Trophoblast cell (in vitro differentiated cells and primary cell): ENCODE results near the gene PRKN.

Experiments
- DNase-seq, 2 donors: peaks; one replicate each; pipeline ENCODE4 v3.0.0-alpha.2; 2016
- H2AFZ ChIP-seq: 2 replicates; pipeline ENCODE4 v1.6.1; 2013; ENCODE audit warnings: low read length, moderate library complexity, mild to moderate bottlenecking; ENCODE audit not compliant: insufficient read depth, poor library complexity
- H2AK5ac ChIP-seq: 2 replicates; pipeline ENCODE4 v1.6.1; 2013; ENCODE audit warnings: mild to moderate bottlenecking, low read length
- H2BK120ac ChIP-seq: 2 replicates; pipeline ENCODE4 v1.6.1; 2013; ENCODE audit warnings: low read length, mild to moderate bottlenecking, moderate library complexity; ENCODE audit not compliant: insufficient read depth, poor library complexity
- H2BK12ac ChIP-seq: 2 replicates; pipeline ENCODE4 v1.6.1; 2013; ENCODE audit warnings: mild to moderate bottlenecking, low read length, moderate library complexity
- H2BK5ac ChIP-seq: 2 replicates; pipeline ENCODE4 v1.6.1; 2013; ENCODE audit warnings: low read length, low read depth, moderate library complexity, mild to moderate bottlenecking; ENCODE audit not compliant: poor library complexity
- H3K14ac ChIP-seq: 2 replicates; pipeline ENCODE4 v1.6.1; 2013; ENCODE audit warnings: mild to moderate bottlenecking, low read length
- H3K18ac ChIP-seq: 2 replicates; pipeline ENCODE4 v1.6.1; 2013; ENCODE audit warnings: mild to moderate bottlenecking, low read length
- H3K23ac ChIP-seq: 2 replicates; pipeline ENCODE4 v1.6.1; 2013; ENCODE audit warnings: low read length
- H3K27ac ChIP-seq: 2 replicates; pipeline ENCODE4 v1.5.1; 2013; ENCODE audit warnings: low read depth, mild to moderate bottlenecking, inconsistent platforms, low read length, moderate library complexity
- H3K27me3 ChIP-seq: 2 replicates; pipeline ENCODE4 v1.6.1; 2013; ENCODE audit warnings: inconsistent platforms, mild to moderate bottlenecking, low read length, moderate library complexity; ENCODE audit not compliant: insufficient read depth
- H3K36me3 ChIP-seq, 2 experiments: 1 replicate in 1 of 2; 2 replicates in 1 of 2; pipeline ENCODE4 v1.6.1; 2013; ENCODE audit warnings: low read length in 2 of 2, mild to moderate bottlenecking in 2 of 2, moderate library complexity in 1 of 2; ENCODE audit not compliant: insufficient read depth in 2 of 2, control insufficient read depth in 1 of 2
- H3K4ac ChIP-seq: 2 replicates; pipeline ENCODE4 v1.6.1; 2013; ENCODE audit warnings: low read depth, mild to moderate bottlenecking, low read length, moderate library complexity
- H3K4me1 ChIP-seq, 2 experiments: 1 replicate in 1 of 2; 2 replicates in 1 of 2; pipeline ENCODE4 v1.6.1; 2013; ENCODE audit warnings: low read length in 2 of 2, mild to moderate bottlenecking in 2 of 2, moderate library complexity in 1 of 2; ENCODE audit not compliant: insufficient read depth in 2 of 2, control insufficient read depth in 1 of 2
- H3K4me2 ChIP-seq: 2 replicates; pipeline ENCODE4 v1.6.1; 2013; ENCODE audit warnings: inconsistent platforms, mild to moderate bottlenecking, low read length, moderate library complexity
- H3K4me3 ChIP-seq: 2 replicates; pipeline ENCODE4 v1.5.1; 2013; ENCODE audit warnings: mild to moderate bottlenecking, low read depth, low read length, inconsistent platforms
- H3K79me1 ChIP-seq: one replicate; pipeline ENCODE4 v1.6.1; 2013; ENCODE audit warnings: low read length
- H3K79me2 ChIP-seq: 2 replicates; pipeline ENCODE4 v1.6.1; 2013; ENCODE audit warnings: low read length, mild to moderate bottlenecking; ENCODE audit not compliant: control insufficient read depth, insufficient read depth, poor library complexity
- H3K9ac ChIP-seq: 2 replicates; pipeline ENCODE4 v1.6.1; 2013; ENCODE audit warnings: mild to moderate bottlenecking, low read length
- H3K9me3 ChIP-seq: 2 replicates; pipeline ENCODE4 v1.6.1; 2013; ENCODE audit warnings: low read depth, mild to moderate bottlenecking, control low read depth, inconsistent platforms, low read length; ENCODE audit not compliant: insufficient read depth
- H4K12ac ChIP-seq: 2 replicates; pipeline ENCODE4 v1.6.1; 2013; ENCODE audit warnings: low read depth, mild to moderate bottlenecking, low read length, moderate library complexity
- H4K8ac ChIP-seq: 2 replicates; pipeline ENCODE4 v1.6.1; 2013; ENCODE audit warnings: low read depth, mild to moderate bottlenecking, low read length, moderate library complexity
- H4K91ac ChIP-seq: one replicate; pipeline ENCODE4 v1.6.1; 2013; ENCODE audit warnings: low read depth, mild to moderate bottlenecking, low read length, moderate library complexity
- WGBS: extraction: QIAGEN DNeasy Blood & Tissue Kit; methylation state at CpG from one replicate; pipeline ENCODE4 v1.1.7; 2013; ENCODE audit warnings: missing lambda C conversion rate; ENCODE audit not compliant: insufficient read length, insufficient coverage; ENCODE audit errors: extremely low coverage; 5-methylcytosine and 5-hydroxymethylcytosine counted together

Gene PRKN

GRCh38 chr6:161459008-161459615 is 1268.5 kb downstream of the PRKN start:
- H3K23ac ChIP-seq = no peak overlapping the region
- H3K79me2 ChIP-seq = no peaks in the 10 kb centered on the region
- no peak overlapping the region for H4K12ac ChIP-seq
- H3K4me1 ChIP-seq = peaks cover 2 to 5% of the 10 kb centered on the region in 2 experiments
- H3K14ac ChIP-seq = no peak overlapping the region
- no peaks in the 10 kb centered on the region for H3K27me3 ChIP-seq
- H3K27ac ChIP-seq = peak overlapping the region; percentile 45
- H4K91ac ChIP-seq = no peak overlapping the region
- H2BK5ac ChIP-seq = peak overlapping the region; percentile 14
- no peaks in the 10 kb centered on the region for H3K36me3 ChIP-seq
- H3K18ac ChIP-seq = no peak overlapping the region
- no peak overlapping the region for H2AFZ ChIP-seq
- no peak overlapping the region for H3K4ac ChIP-seq
- WGBS = no CpG with 5 or more reads among the region's 1 CpG
- H4K8ac ChIP-seq = no peak overlapping the region
- H3K4me2 ChIP-seq = no peak overlapping the region
- no peak overlapping the region for H3K9ac ChIP-seq
- peaks cover 4% of the 10 kb centered on the region for H3K79me1 ChIP-seq
- H3K9me3 ChIP-seq = no peaks in the 10 kb centered on the region
- no peak for DNase-seq
- no peak overlapping the region for H2AK5ac ChIP-seq
- H3K4me3 ChIP-seq = no peak overlapping the region
- H2BK12ac ChIP-seq = no peak overlapping the region
- no peak overlapping the region for H2BK120ac ChIP-seq

DNA sequence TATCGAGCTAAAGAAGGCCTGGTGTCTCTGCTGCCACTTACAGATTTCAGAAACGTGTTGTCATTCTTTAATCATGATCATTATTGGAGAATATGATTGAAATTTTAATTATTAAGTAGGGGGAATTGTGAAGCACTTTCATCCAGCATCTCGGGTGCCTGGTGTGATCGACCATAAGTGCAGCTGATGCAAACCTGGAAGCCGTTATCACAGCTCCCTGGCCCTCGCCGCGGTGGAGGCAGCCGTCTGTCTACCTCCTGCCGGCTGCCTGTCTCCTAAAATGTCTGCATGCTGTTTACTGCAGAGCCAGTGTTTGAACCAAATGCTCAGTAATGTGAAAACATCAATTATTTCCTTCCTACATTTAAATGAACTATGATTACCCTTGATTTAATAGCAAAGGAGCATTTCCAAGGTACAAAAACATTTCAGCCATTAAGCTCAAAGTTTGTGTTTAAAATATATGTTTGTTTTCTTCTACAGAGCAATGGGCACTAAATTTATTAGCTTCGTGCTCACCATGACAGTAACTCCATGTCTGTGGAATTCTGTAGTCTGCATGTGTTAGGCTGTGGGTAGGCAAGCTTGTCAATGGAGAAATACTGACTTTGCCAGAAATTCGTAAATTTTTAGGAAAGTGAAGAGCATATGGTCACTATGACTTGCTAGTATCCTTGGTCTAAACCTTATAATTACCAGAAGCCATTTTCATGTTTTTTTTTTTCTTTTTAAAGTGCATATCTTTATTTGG is 1269.2 kb downstream of the PRKN start:
- Histone ChIP-seq H3K27me3 (no peaks in the 10 kb centered on the region), H2AK5ac (no peak overlapping the region), H3K27ac (no peak overlapping the region), H3K9me3 (no peaks in the 10 kb centered on the region), H3K79me2 (no peaks in the 10 kb centered on the region), H4K91ac (no peak overlapping the region), H3K23ac (no peak overlapping the region), H4K8ac (no peak overlapping the region), H3K4me1 (peaks cover 2 to 5% of the 10 kb centered on the region in 2 experiments), H3K14ac (no peak overlapping the region), H2BK5ac (no peak overlapping the region), H3K4me2 (no peak overlapping the region), H3K36me3 (no peaks in the 10 kb centered on the region), H2BK12ac (no peak overlapping the region), H3K18ac (no peak overlapping the region), H3K9ac (no peak overlapping the region), H4K12ac (no peak overlapping the region), H2BK120ac (no peak overlapping the region), H3K4me3 (no peak overlapping the region), H3K79me1 (peaks cover 4% of the 10 kb centered on the region), H3K4ac (no peak overlapping the region), H2AFZ (no peak overlapping the region)
- no peak for DNase-seq
- WGBS = no CpG with 5 or more reads among the region's 12 CpGs

GRCh38 chr6:161455848-161456247 is 1271.7 kb downstream of the PRKN start:
- H3K9ac ChIP-seq = no peak overlapping the region
- H4K12ac ChIP-seq = no peak overlapping the region
- no peaks in the 10 kb centered on the region for H3K79me2 ChIP-seq
- H3K79me1 ChIP-seq = peaks cover 4% of the 10 kb centered on the region
- peaks cover 2 to 5% of the 10 kb centered on the region in 2 experiments for H3K4me1 ChIP-seq
- H3K27ac ChIP-seq = no peak overlapping the region
- H3K23ac ChIP-seq = no peak overlapping the region
- no peak overlapping the region for H3K14ac ChIP-seq
- H3K4ac ChIP-seq = no peak overlapping the region
- no peak overlapping the region for H2AK5ac ChIP-seq
- H2BK12ac ChIP-seq = no peak overlapping the region
- H2BK5ac ChIP-seq = no peak overlapping the region
- no peak overlapping the region for H3K4me3 ChIP-seq
- H2AFZ ChIP-seq = no peak overlapping the region
- no peaks in the 10 kb centered on the region for H3K9me3 ChIP-seq
- no peak overlapping the region for H4K91ac ChIP-seq
- no peak overlapping the region for H2BK120ac ChIP-seq
- no peak overlapping the region for H3K4me2 ChIP-seq
- H3K18ac ChIP-seq = no peak overlapping the region
- no peak for DNase-seq
- H4K8ac ChIP-seq = no peak overlapping the region
- H3K27me3 ChIP-seq = no peaks in the 10 kb centered on the region
- no peaks in the 10 kb centered on the region for H3K36me3 ChIP-seq
- WGBS = no CpG with 5 or more reads among the region's 5 CpGs

DNA sequence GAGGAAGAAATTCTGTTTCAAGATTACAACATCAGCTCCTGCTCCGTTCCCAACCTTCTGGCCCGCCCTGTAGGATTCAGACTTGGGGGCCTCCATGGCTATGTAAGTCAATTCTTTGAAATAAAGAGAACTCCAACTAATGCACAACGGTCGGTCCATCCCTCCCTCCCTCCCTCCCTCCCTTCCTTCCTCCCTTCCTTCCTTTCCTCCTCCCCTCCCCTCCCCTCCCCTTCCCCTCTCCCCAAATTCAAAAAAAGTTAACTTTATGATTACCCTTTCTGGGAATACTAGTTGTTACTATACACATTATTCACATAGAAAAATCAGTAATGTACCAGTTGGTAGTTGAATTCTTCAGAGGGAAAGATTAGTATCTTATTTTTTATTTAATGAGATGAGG is 1274.0 kb downstream of the PRKN start:
- no peak overlapping the region for H3K4me3 ChIP-seq
- no peak overlapping the region for H3K4me2 ChIP-seq
- no peak overlapping the region for H3K27ac ChIP-seq
- no peak for DNase-seq
- no peak overlapping the region for H2BK5ac ChIP-seq
- no peak overlapping the region for H3K9ac ChIP-seq
- WGBS = no CpG with 5 or more reads among the region's 4 CpGs
- H3K27me3 ChIP-seq = no peaks in the 10 kb centered on the region
- H2BK12ac ChIP-seq = no peak overlapping the region
- no peak overlapping the region for H4K8ac ChIP-seq
- H3K9me3 ChIP-seq = no peaks in the 10 kb centered on the region
- H3K18ac ChIP-seq = no peak overlapping the region
- H3K79me1 ChIP-seq = no peaks in the 10 kb centered on the region
- H3K79me2 ChIP-seq = no peaks in the 10 kb centered on the region
- H4K12ac ChIP-seq = no peak overlapping the region
- peaks cover 0 to 2% of the 10 kb centered on the region in 2 experiments for H3K4me1 ChIP-seq
- no peak overlapping the region for H2AK5ac ChIP-seq
- H3K23ac ChIP-seq = no peak overlapping the region
- H2AFZ ChIP-seq = no peak overlapping the region
- H3K14ac ChIP-seq = no peak overlapping the region
- no peak overlapping the region for H2BK120ac ChIP-seq
- no peak overlapping the region for H3K4ac ChIP-seq
- no peak overlapping the region for H4K91ac ChIP-seq
- H3K36me3 ChIP-seq = no peaks in the 10 kb centered on the region
